KMS-11 (cell line): ENCODE measurements around the gene NDST4.

ENCODE experiments used
- H2AFZ ChIP-seq: fragments of 200-600 bp; sonication (generic); 2 replicates; pipeline ENCODE4 v1.6.1; 2016; ENCODE audit warnings: antibody characterized with exemption, mixed run types, low read depth
- H3K27ac ChIP-seq: fragments of 200-600 bp; sonication (generic); 2 replicates; pipeline ENCODE4 v1.6.1; 2016; ENCODE audit warnings: mild to moderate bottlenecking, mixed run types
- H3K27me3 ChIP-seq: fragments of 200-600 bp; sonication (generic); 2 replicates; pipeline ENCODE4 v1.6.1; 2017; ENCODE audit warnings: mild to moderate bottlenecking, low read depth, mixed run types, moderate library complexity; ENCODE audit not compliant: insufficient read depth
- H3K36me3 ChIP-seq: fragments of 200-600 bp; sonication (generic); 2 replicates; pipeline ENCODE4 v1.6.1; 2017; ENCODE audit warnings: mild to moderate bottlenecking, mixed run types; ENCODE audit not compliant: insufficient read depth
- H3K4me1 ChIP-seq: fragments of 200-600 bp; sonication (generic); 2 replicates; pipeline ENCODE4 v1.6.1; 2016; ENCODE audit warnings: mild to moderate bottlenecking, low read depth, mixed run types; ENCODE audit not compliant: poor library complexity, severe bottlenecking
- H3K4me2 ChIP-seq: fragments of 200-600 bp; sonication (generic); 2 replicates; pipeline ENCODE4 v1.7.0; 2016; ENCODE audit warnings: mild to moderate bottlenecking, mixed run types
- H3K4me3 ChIP-seq: fragments of 200-600 bp; sonication (generic); IDR thresholded peaks from 2 replicates; pipeline ENCODE4 v1.6.1; 2017; ENCODE audit warnings: low read depth, low read length, mixed read lengths; ENCODE audit not compliant: insufficient read depth
- H3K79me2 ChIP-seq: fragments of 200-600 bp; sonication (generic); 2 replicates; pipeline ENCODE4 v1.6.1; 2016; ENCODE audit warnings: low read depth, mixed run types; ENCODE audit not compliant: insufficient read depth
- H3K9ac ChIP-seq: fragments of 200-600 bp; sonication (generic); 2 replicates; pipeline ENCODE4 v1.6.1; 2016; ENCODE audit warnings: mild to moderate bottlenecking, mixed run types
- H4K20me1 ChIP-seq: fragments of 200-600 bp; sonication (generic); 2 replicates; pipeline ENCODE4 v1.6.1; 2016; ENCODE audit warnings: mild to moderate bottlenecking, mixed run types; ENCODE audit not compliant: insufficient read depth
- CTCF ChIP-seq: fragments of 200-600 bp; sonication (generic); conservative IDR thresholded peaks from 2 replicates; pipeline ENCODE4 v1.6.1; 2017; ENCODE audit warnings: low read depth, mild to moderate bottlenecking, antibody characterized with exemption, low read length, moderate library complexity, mixed read lengths

NDST4 gene

GRCh38 chr4:114860786-114861185 lies 252.6 kb downstream of the NDST4 start:
- no peak overlapping the region for H3K4me3 ChIP-seq
- no peaks in the 10 kb centered on the region for H3K27me3 ChIP-seq
- H3K27ac ChIP-seq: no peak overlapping the region
- H3K4me1 ChIP-seq: no peaks in the 10 kb centered on the region
- no peak overlapping the region for H2AFZ ChIP-seq
- no peaks in the 10 kb centered on the region for H4K20me1 ChIP-seq
- no peaks in the 10 kb centered on the region for H3K36me3 ChIP-seq
- no peaks in the 10 kb centered on the region for H3K79me2 ChIP-seq
- TF ChIP-seq CTCF: no peak
- no peak overlapping the region for H3K4me2 ChIP-seq
- H3K9ac ChIP-seq: no peak overlapping the region

- Histone ChIP-seq H3K9ac (no peak overlapping the region), H3K4me1 (no peaks in the 10 kb centered on the region), H4K20me1 (no peaks in the 10 kb centered on the region), H3K27ac (no peak overlapping the region), H3K4me3 (no peak overlapping the region), H3K4me2 (no peak overlapping the region), H3K36me3 (no peaks in the 10 kb centered on the region), H3K27me3 (no peaks in the 10 kb centered on the region), H3K79me2 (no peaks in the 10 kb centered on the region), H2AFZ (no peak overlapping the region)
- TF ChIP-seq CTCF: no peak
These were observed 255.6 kb downstream of the NDST4 start for GRCh38 chr4:114857831-114858230.

- Histone ChIP-seq H3K4me3 (no peak overlapping the region), H3K27ac (no peak overlapping the region), H3K36me3 (no peaks in the 10 kb centered on the region), H3K79me2 (no peaks in the 10 kb centered on the region), H3K4me2 (no peak overlapping the region), H2AFZ (no peak overlapping the region), H4K20me1 (no peaks in the 10 kb centered on the region), H3K27me3 (no peaks in the 10 kb centered on the region), H3K4me1 (no peaks in the 10 kb centered on the region), H3K9ac (no peak overlapping the region)
- no peak for TF ChIP-seq CTCF
These were observed 273.4 kb downstream of the NDST4 start for GRCh38 chr4:114839986-114840385.

- Histone ChIP-seq H3K9ac (no peak overlapping the region), H3K4me1 (no peaks in the 10 kb centered on the region), H3K4me2 (no peak overlapping the region), H2AFZ (no peak overlapping the region), H3K27me3 (no peaks in the 10 kb centered on the region), H3K27ac (no peak overlapping the region), H3K79me2 (no peaks in the 10 kb centered on the region), H4K20me1 (no peaks in the 10 kb centered on the region), H3K36me3 (no peaks in the 10 kb centered on the region), H3K4me3 (no peak overlapping the region)
- TF ChIP-seq CTCF: no peak
These were observed 282.8 kb downstream of the NDST4 start for GRCh38 chr4:114830628-114831027.

- Histone ChIP-seq H3K27ac (no peak overlapping the region), H3K27me3 (no peaks in the 10 kb centered on the region), H3K79me2 (no peaks in the 10 kb centered on the region), H3K4me1 (no peaks in the 10 kb centered on the region), H3K4me2 (no peak overlapping the region), H3K9ac (no peak overlapping the region), H3K4me3 (no peak overlapping the region), H2AFZ (no peak overlapping the region), H3K36me3 (no peaks in the 10 kb centered on the region), H4K20me1 (no peaks in the 10 kb centered on the region)
- TF ChIP-seq CTCF: no peak
These were observed 285.8 kb downstream of the NDST4 start for GRCh38 chr4:114827651-114828050.
